ENCODE data around the gene SMIM29. TPM values are rescaled to one million over a fixed set of nuclear protein-coding genes. Genes with fewer than 3 reads are reported as not detected.
A peak's percentile ranks its signal among the peaks of the same experiment; 100 is the strongest.

SMIM29 gene
- total RNA-seq: 14.3 and 15.0 TPM in 2 replicates

- peaks cover 41% of the 10 kb centered on the region for H3K4me1 Mint-ChIP-seq (ENCODE audit: low read depth)
- H3K36me3 Mint-ChIP-seq (ENCODE audit: low read depth): peaks cover 14% of the 10 kb centered on the region
- H3K4me3 Mint-ChIP-seq: peak within 1 kb of the TSS; percentile 87
- peaks cover 1% of the 10 kb centered on the region for H3K27me3 Mint-ChIP-seq (ENCODE audit: insufficient read depth)
- H3K27ac Mint-ChIP-seq: peak within 1 kb of the TSS; percentile 87
- intact Hi-C loops (cut with micrococcal nuclease): loop anchor here (1.0 to 5.0 kb wide), 11 partner anchors 13 to 461 kb away; partner anchors contain the start of genes HMGA1, NUDT3 and RPS10
- H3K9me3 Mint-ChIP-seq: no peaks in the 10 kb centered on the region
- peak; percentile 96 for DNase-seq (ENCODE audit: low spot score)
Measured at GRCh38 chr6:34248727-34249468, at the start of gene SMIM29. TSS of gene SMIM29 (minus strand) at chr6:34249006. CDS start at chr6:34247791, 1,215 bp downstream.

- intact Hi-C loops (cut with micrococcal nuclease): no loop called here
- Mint-ChIP-seq H3K4me3 (no peak overlapping the region), H3K9me3 (no peaks in the 10 kb centered on the region), H3K27me3 (ENCODE audit: insufficient read depth) (no peaks in the 10 kb centered on the region), H3K36me3 (ENCODE audit: low read depth) (peaks cover 18% of the 10 kb centered on the region), H3K27ac (no peak overlapping the region), H3K4me1 (ENCODE audit: low read depth) (peaks cover 7% of the 10 kb centered on the region)
- no peak for DNase-seq (ENCODE audit: low spot score)
Measured at GRCh38 chr6:34295721-34296120, 46.9 kb upstream of the SMIM29 start.

GRCh38 chr6:34292954-34293353 lies 44.1 kb upstream of the SMIM29 start:
- Mint-ChIP-seq H3K4me3 (no peak overlapping the region), H3K36me3 (ENCODE audit: low read depth) (peaks cover 20% of the 10 kb centered on the region), H3K27ac (no peak overlapping the region), H3K4me1 (ENCODE audit: low read depth) (peaks cover 21% of the 10 kb centered on the region), H3K9me3 (no peaks in the 10 kb centered on the region), H3K27me3 (ENCODE audit: insufficient read depth) (no peaks in the 10 kb centered on the region)
- intact Hi-C loops (cut with micrococcal nuclease): no loop called here
- DNase-seq (ENCODE audit: low spot score): no peak

- intact Hi-C loops (cut with micrococcal nuclease): no loop called here
- H3K27me3 Mint-ChIP-seq (ENCODE audit: insufficient read depth): no peaks in the 10 kb centered on the region
- H3K4me1 Mint-ChIP-seq (ENCODE audit: low read depth): peaks cover 26% of the 10 kb centered on the region
- no peak overlapping the region for H3K4me3 Mint-ChIP-seq
- peak overlapping the region; percentile 79 for H3K27ac Mint-ChIP-seq
- H3K36me3 Mint-ChIP-seq (ENCODE audit: low read depth): peaks cover 25% of the 10 kb centered on the region
- no peaks in the 10 kb centered on the region for H3K9me3 Mint-ChIP-seq
- no peak for DNase-seq (ENCODE audit: low spot score)
Measured at GRCh38 chr6:34289137-34289536, 40.3 kb upstream of the SMIM29 start.

GRCh38 chr6:34288581-34288980 lies 39.8 kb upstream of the SMIM29 start:
- peak overlapping the region; percentile 79 for H3K27ac Mint-ChIP-seq
- H3K4me1 Mint-ChIP-seq (ENCODE audit: low read depth): peaks cover 26% of the 10 kb centered on the region
- intact Hi-C loops (cut with micrococcal nuclease): loop anchor here (1.0 kb wide), 1 partner anchor 103 kb away; no protein-coding TSS in a partner anchor
- DNase-seq (ENCODE audit: low spot score): peak; percentile 16
- no peaks in the 10 kb centered on the region for H3K27me3 Mint-ChIP-seq (ENCODE audit: insufficient read depth)
- H3K4me3 Mint-ChIP-seq: no peak overlapping the region
- peaks cover 26% of the 10 kb centered on the region for H3K36me3 Mint-ChIP-seq (ENCODE audit: low read depth)
- no peaks in the 10 kb centered on the region for H3K9me3 Mint-ChIP-seq

GRCh38 chr6:34285448-34286164 lies 36.8 kb upstream of the SMIM29 start:
- Mint-ChIP-seq H3K27ac (no peak overlapping the region), H3K4me1 (ENCODE audit: low read depth) (peaks cover 26% of the 10 kb centered on the region), H3K27me3 (ENCODE audit: insufficient read depth) (no peaks in the 10 kb centered on the region), H3K36me3 (ENCODE audit: low read depth) (peaks cover 25% of the 10 kb centered on the region), H3K9me3 (no peaks in the 10 kb centered on the region), H3K4me3 (no peak overlapping the region)
- DNase-seq (ENCODE audit: low spot score): no peak
- intact Hi-C loops (cut with micrococcal nuclease): no loop called here

- intact Hi-C loops (cut with micrococcal nuclease): no loop called here
- Mint-ChIP-seq H3K9me3 (no peaks in the 10 kb centered on the region), H3K27me3 (ENCODE audit: insufficient read depth) (no peaks in the 10 kb centered on the region), H3K27ac (peak overlapping the region; percentile 4), H3K4me3 (no peak overlapping the region), H3K4me1 (ENCODE audit: low read depth) (peaks cover 26% of the 10 kb centered on the region), H3K36me3 (ENCODE audit: low read depth) (peaks cover 25% of the 10 kb centered on the region)
- no peak for DNase-seq (ENCODE audit: low spot score)
Measured at GRCh38 chr6:34284563-34285447, 36.0 kb upstream of the SMIM29 start.

- intact Hi-C loops (cut with micrococcal nuclease): no loop called here
- no peak overlapping the region for H3K27ac Mint-ChIP-seq
- no peaks in the 10 kb centered on the region for H3K27me3 Mint-ChIP-seq (ENCODE audit: insufficient read depth)
- no peak for DNase-seq (ENCODE audit: low spot score)
- H3K4me1 Mint-ChIP-seq (ENCODE audit: low read depth): peaks cover 15% of the 10 kb centered on the region
- H3K4me3 Mint-ChIP-seq: no peak overlapping the region
- H3K36me3 Mint-ChIP-seq (ENCODE audit: low read depth): peaks cover 19% of the 10 kb centered on the region
- no peaks in the 10 kb centered on the region for H3K9me3 Mint-ChIP-seq
Measured at GRCh38 chr6:34281702-34282334, 33.0 kb upstream of the SMIM29 start.

- DNase-seq (ENCODE audit: low spot score): no peak
- intact Hi-C loops (cut with micrococcal nuclease): no loop called here
- no peak overlapping the region for H3K27ac Mint-ChIP-seq
- H3K27me3 Mint-ChIP-seq (ENCODE audit: insufficient read depth): no peaks in the 10 kb centered on the region
- H3K4me1 Mint-ChIP-seq (ENCODE audit: low read depth): peaks cover 14% of the 10 kb centered on the region
- no peaks in the 10 kb centered on the region for H3K9me3 Mint-ChIP-seq
- no peak overlapping the region for H3K4me3 Mint-ChIP-seq
- peaks cover 16% of the 10 kb centered on the region for H3K36me3 Mint-ChIP-seq (ENCODE audit: low read depth)
Measured at GRCh38 chr6:34280216-34280615, 31.4 kb upstream of the SMIM29 start.

GRCh38 chr6:34278833-34279232 lies 30.0 kb upstream of the SMIM29 start:
- H3K36me3 Mint-ChIP-seq (ENCODE audit: low read depth): peaks cover 12% of the 10 kb centered on the region

GRCh38 chr6:34277763-34278112 lies 28.9 kb upstream of the SMIM29 start:
- no peaks in the 10 kb centered on the region for H3K9me3 Mint-ChIP-seq
- H3K27me3 Mint-ChIP-seq (ENCODE audit: insufficient read depth): no peaks in the 10 kb centered on the region
- no peak overlapping the region for H3K4me3 Mint-ChIP-seq
- peaks cover 10% of the 10 kb centered on the region for H3K36me3 Mint-ChIP-seq (ENCODE audit: low read depth)
- peaks cover 5% of the 10 kb centered on the region for H3K4me1 Mint-ChIP-seq (ENCODE audit: low read depth)
- intact Hi-C loops (cut with micrococcal nuclease): no loop called here
- DNase-seq (ENCODE audit: low spot score): no peak
- no peak overlapping the region for H3K27ac Mint-ChIP-seq

More at GRCh38 chr6:34278833-34279232, 30.0 kb upstream of the SMIM29 start:
- no peak overlapping the region for H3K27ac Mint-ChIP-seq
- DNase-seq (ENCODE audit: low spot score): no peak
- no peak overlapping the region for H3K4me3 Mint-ChIP-seq
- no peaks in the 10 kb centered on the region for H3K9me3 Mint-ChIP-seq
- intact Hi-C loops (cut with micrococcal nuclease): no loop called here
- H3K4me1 Mint-ChIP-seq (ENCODE audit: low read depth): peaks cover 5% of the 10 kb centered on the region
- H3K27me3 Mint-ChIP-seq (ENCODE audit: insufficient read depth): no peaks in the 10 kb centered on the region

Measured in activated T-helper 1 cell treated with anti-CD3 and anti-CD28 coated beads, Interleukin-12 subunit alpha, Interleukin-12 subunit beta, Interleukin-2, Interleukin-4 antibody, amounts not matched to agents 30 ng/mL and 10 ng/mL and 1 ng/mL, durations not matched to agents 14 hours and 24 hours and 36 hours (primary cell).